ENCODE results near the gene AK5.

GRCh38 chr1:77471691-77472090 is 189.9 kb downstream of the AK5 start:
- no peak for TF ChIP-seq CTCF (conservative IDR thresholded peaks at IDR 0.05; ENCODE audit: low read depth, low read length)
- no peak for TF ChIP-seq EZH2 (IDR thresholded peaks at IDR 0.05; ENCODE audit: low read length, unreplicated experiment)
